ENCODE measurements around the gene SLC9A9.

- TF ChIP-seq CTCF (IDR thresholded peaks at IDR 0.05) (no peak), POLR2A (IDR thresholded peaks at IDR 0.05) (no peak)
Observed at GRCh38 chr3:143302638-143303171, 545.6 kb downstream of the SLC9A9 start.

Measured in uterus (tissue), 2 donors.